ENCODE measurements around the gene MTA1. TPM values are rescaled to one million over a fixed set of nuclear protein-coding genes. Genes with fewer than 3 reads are reported as not detected.

The MTA1 gene
- 217 and 221 TPM in 2 replicates for total RNA-seq (2021; fragmentation: NEBNext Ultra II Directional; extraction: Animal tissue kit (Norgen Biotek cat#: 25700))
- 73.9 and 159 TPM in 2 replicates for polyA plus RNA-seq (2011; rRNA removed)
- 107 TPM for polyA plus RNA-seq (2011; cell fraction: cytosol; rRNA removed)
- 578 TPM for polyA plus RNA-seq (2011; cell fraction: nucleus; rRNA removed)
- polyA plus RNA-seq (2012, experiment 1 of 2): 172 to 212 TPM (median 181 TPM) in 4 replicates
- polyA plus RNA-seq (2012, experiment 2 of 2): 113 TPM
- polyA plus RNA-seq (2013, experiment 1 of 2): 173 TPM
- polyA plus RNA-seq (2013, experiment 2 of 2): 167 TPM
- 58.7 and 60.2 TPM in 2 replicates for polyA minus RNA-seq (2011; rRNA and poly(A)+ RNA removed)
- polyA minus RNA-seq (2011; cell fraction: cytosol; rRNA and poly(A)+ RNA removed): 171 TPM
- polyA minus RNA-seq (2011; cell fraction: nucleus; rRNA and poly(A)+ RNA removed): 231 TPM
- long read RNA-seq, experiment 1, transcript MTA1-211 (3 exons, 842 nt): minor isoform, 5 of 122 reads
- long read RNA-seq, experiment 1, transcript MTA1-212 (2 exons, 700 nt): major isoform, 7 of 122 reads
- long read RNA-seq, experiment 1, partial matches to known transcripts: 55 of 122 reads
- long read RNA-seq, experiment 1, other reads (novel, unspliced or antisense): 49 of 122 reads
- long read RNA-seq, experiment 2: 0 reads

DNA sequence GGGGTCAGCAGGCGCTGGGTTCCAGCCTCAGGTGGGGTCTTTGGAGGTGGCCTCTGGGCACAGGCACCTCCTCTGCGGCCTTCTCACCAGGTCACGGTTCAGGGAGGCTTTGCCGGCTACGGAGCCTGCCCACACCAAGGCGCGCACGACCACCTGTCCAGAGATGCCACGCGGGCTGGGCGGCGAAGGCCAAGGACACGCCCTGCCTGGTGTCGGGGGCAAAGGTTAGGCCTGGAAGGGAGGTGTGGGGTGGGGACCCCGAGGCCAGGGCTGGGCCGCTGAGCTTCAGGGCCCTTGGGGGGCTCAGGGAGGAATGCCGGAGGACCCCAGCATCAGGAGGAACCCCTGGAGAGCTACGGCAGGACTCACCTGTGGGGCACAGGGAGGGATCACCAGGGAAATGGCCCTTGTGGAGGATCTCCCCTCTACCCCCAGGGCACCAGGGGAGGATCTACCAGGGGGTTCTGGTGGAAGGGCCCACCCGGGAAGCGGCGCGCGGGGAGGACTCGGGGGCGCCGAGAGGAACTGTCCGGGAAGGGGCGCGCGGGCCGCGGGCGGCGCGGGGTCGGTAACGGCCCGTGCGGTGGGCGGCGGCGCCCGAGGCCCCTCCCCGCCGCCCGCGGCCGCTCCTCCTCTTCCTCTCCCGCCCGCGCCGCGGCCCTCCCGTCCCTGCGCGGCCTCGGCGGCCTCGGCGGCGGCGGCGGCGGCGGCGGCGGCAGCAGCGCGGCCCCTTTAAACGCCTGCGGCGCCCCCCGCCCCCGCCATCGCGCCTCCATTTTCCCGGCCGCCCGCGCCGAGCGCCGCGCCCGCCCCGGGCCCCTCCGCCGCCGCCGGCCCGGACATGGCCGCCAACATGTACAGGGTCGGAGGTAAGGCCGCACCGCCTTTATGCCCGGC, at the start of gene MTA1:
Gene MTA1 (plus strand): TSS at position 633 of the 897 bp plus-strand sequence. CDS start 209 bp downstream, at position 842.
- H2AK5ac ChIP-seq (ENCODE audit: low read depth, low read length): 0 out of 2 replicates have a peak within 1 kb of the TSS, but pooled peaks have one; percentile 93
- peak within 1 kb of the TSS; percentile 97 for H3K4ac ChIP-seq (replicated peaks; ENCODE audit: insufficient read length, low read depth, low read length)
- H2BK12ac ChIP-seq (ENCODE audit: low read depth, low read length): peak within 1 kb of the TSS; percentile 39; the same call in 1 of the 2 replicates
- peak within 1 kb of the TSS; percentile 3; the same call in 1 of the 2 replicates for H2AFZ ChIP-seq (ENCODE audit: low read length)
- H3K4me3 ChIP-seq (ENCODE audit: extremely low read depth in 1 of 4, insufficient read depth in 2 of 4, low read depth in 3 of 4, low read length in 4 of 4): peak within 1 kb of the TSS; percentile 62 to 88 (median 78)
- H4K20me1 ChIP-seq (replicated peaks in 1 of 2; ENCODE audit: control insufficient read depth in 1 of 2, insufficient read depth in 2 of 2, low read length in 2 of 2): peaks cover 19 to 20% of the 10 kb centered on the region in 2 experiments
- H3K23me2 ChIP-seq (ENCODE audit: low read depth, low read length): peaks cover 10% of the 10 kb centered on the region
- ChIA-PET CTCF (ENCODE audit: partially characterized antibody) (interaction anchor here (1.0 to 1.8 kb wide), 3 partner anchors 16 to 64 kb away, joined by 4 to 5 read pairs (median 5); no protein-coding TSS in a partner anchor), POLR2A (ENCODE audit: partially characterized antibody) (interaction anchor here (1.2 to 2.5 kb wide), 2 partner anchors 8 to 14 kb away, joined by 3 to 14 read pairs; no protein-coding TSS in a partner anchor)
- H4K8ac ChIP-seq (ENCODE audit: extremely low read depth, insufficient read depth, low read length): peak within 1 kb of the TSS; percentile 80
- peak within 1 kb of the TSS; percentile 60 for H2BK5ac ChIP-seq (ENCODE audit: low read depth, low read length)
- peak within 1 kb of the TSS; percentile 77 for H3K27ac ChIP-seq (ENCODE audit: low read depth, low read length)
- FAIRE-seq: no peak
- no peak within 1 kb of the TSS for H3K23ac ChIP-seq (ENCODE audit: insufficient read length)
- peaks cover 19 to 48% of the 10 kb centered on the region in 2 experiments; a peak in 3 of 4 replicates for H3K79me2 ChIP-seq (ENCODE audit: control insufficient read depth in 1 of 2, insufficient read depth in 2 of 2, low read length in 2 of 2)
- no peak for DNase-seq (ENCODE audit: low read depth in 1 of 2, low spot score in 2 of 2)
- H3K9ac ChIP-seq (replicated peaks in 1 of 4; ENCODE audit: extremely low read depth in 1 of 4, low read depth in 3 of 4, low read length in 3 of 4): peak within 1 kb of the TSS; percentile 67 to 79 (median 72)
- H3K36me3 ChIP-seq (ENCODE audit: control insufficient read depth in 2 of 4, insufficient read depth in 4 of 4, low read length in 3 of 4): no peaks in the 10 kb centered on the region; a peak in 3 of 8 replicates
- no peak within 1 kb of the TSS for H2BK120ac ChIP-seq (replicated peaks; ENCODE audit: low read depth, low read length)
- peak within 1 kb of the TSS; percentile 68 for H3K18ac ChIP-seq (ENCODE audit: extremely low read depth, low read length)
- H2BK15ac ChIP-seq (ENCODE audit: low read length): peak within 1 kb of the TSS; percentile 72; the same call in 1 of the 2 replicates
- peaks cover 21% of the 10 kb centered on the region for H3K79me1 ChIP-seq (ENCODE audit: low read depth, low read length)
- peak within 1 kb of the TSS; percentile 88 for H3K4me2 ChIP-seq (ENCODE audit: insufficient read depth in 1 of 2, low read depth in 2 of 2, low read length in 2 of 2)
- WGBS, 2 experiments (ENCODE audit: extremely low coverage in 1 of 2, insufficient coverage in 1 of 2, insufficient read length in 1 of 2, insufficient replicate concordance in 2 of 2, low coverage in 1 of 2, low lambda C conversion rate in 2 of 2, missing lambda C conversion rate in 1 of 2): 43% methylated on average over 14 of the region's 96 CpGs; no CpG with 5 or more reads in 1 of the 2 experiments
- H3K14ac ChIP-seq (ENCODE audit: insufficient read length): no peak within 1 kb of the TSS
- H4K91ac ChIP-seq (replicated peaks; ENCODE audit: insufficient read length, low read length): peak within 1 kb of the TSS; percentile 84
- H3K4me1 ChIP-seq (replicated peaks in 1 of 4; ENCODE audit: control insufficient read depth in 3 of 4, insufficient read depth in 4 of 4, low read length in 3 of 4): peaks cover 0 to 28% (median 23%) of the 10 kb centered on the region in 4 experiments; a peak in 5 of 7 replicates
- H3K9me3 ChIP-seq (ENCODE audit: insufficient read depth in 2 of 2, low read depth in 1 of 2, low read length in 1 of 2): no peaks in the 10 kb centered on the region
- H4K5ac ChIP-seq (ENCODE audit: insufficient read length, low read depth, low read length): peak within 1 kb of the TSS; percentile 68
- peaks cover 0 to 4% (median 2%) of the 10 kb centered on the region in 4 experiments; a peak in 3 of 7 replicates for H3K27me3 ChIP-seq (replicated peaks in 1 of 4; ENCODE audit: control insufficient read depth in 3 of 4, extremely low read depth in 1 of 4, insufficient read depth in 3 of 4, low read length in 3 of 4)
- no peak within 1 kb of the TSS for H2BK20ac ChIP-seq (ENCODE audit: low read length)
- peak within 1 kb of the TSS; percentile 87 for H3K56ac ChIP-seq (replicated peaks; ENCODE audit: insufficient read length, low read depth, low read length)
- peak; percentile 54 for TF ChIP-seq PHF8 (conservative IDR thresholded peaks at IDR 0.05; ENCODE audit: low read depth, low read length)
- TF ChIP-seq BCL11A (IDR thresholded peaks at IDR 0.05; ENCODE audit: low read depth in 2 of 2, low read length in 2 of 2): no peak
- TF ChIP-seq POLR2AphosphoS5 (IDR thresholded peaks at IDR 0.05; ENCODE audit: low read depth, low read length): no peak
- peak; percentile 86 for TF ChIP-seq KDM4A (IDR thresholded peaks at IDR 0.05; ENCODE audit: low read depth, low read length, severe bottlenecking)
- TF ChIP-seq TAF1 (IDR thresholded peaks at IDR 0.05; ENCODE audit: low read depth, low read length): peak; percentile 27; the same call in 1 of the 2 replicates
- TF ChIP-seq MAX (IDR thresholded peaks at IDR 0.05): peak; percentile 38; the same call in 1 of the 2 replicates
- TF ChIP-seq CBX8 (IDR thresholded peaks at IDR 0.05; ENCODE audit: borderline replicate concordance, low read depth, low read length): no peak

All from H1 (cell line).